Measurements from ENCODE around the gene SOCS6.
A peak's percentile ranks its signal among the peaks of the same experiment; 100 is the strongest.
"Not testable (repeated sequence)": the region's sequence is repeated elsewhere in the genome, so short reads cannot be mapped to it uniquely, and the experiment has no call there.

Gene SOCS6, protein sequence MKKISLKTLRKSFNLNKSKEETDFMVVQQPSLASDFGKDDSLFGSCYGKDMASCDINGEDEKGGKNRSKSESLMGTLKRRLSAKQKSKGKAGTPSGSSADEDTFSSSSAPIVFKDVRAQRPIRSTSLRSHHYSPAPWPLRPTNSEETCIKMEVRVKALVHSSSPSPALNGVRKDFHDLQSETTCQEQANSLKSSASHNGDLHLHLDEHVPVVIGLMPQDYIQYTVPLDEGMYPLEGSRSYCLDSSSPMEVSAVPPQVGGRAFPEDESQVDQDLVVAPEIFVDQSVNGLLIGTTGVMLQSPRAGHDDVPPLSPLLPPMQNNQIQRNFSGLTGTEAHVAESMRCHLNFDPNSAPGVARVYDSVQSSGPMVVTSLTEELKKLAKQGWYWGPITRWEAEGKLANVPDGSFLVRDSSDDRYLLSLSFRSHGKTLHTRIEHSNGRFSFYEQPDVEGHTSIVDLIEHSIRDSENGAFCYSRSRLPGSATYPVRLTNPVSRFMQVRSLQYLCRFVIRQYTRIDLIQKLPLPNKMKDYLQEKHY

DNA sequence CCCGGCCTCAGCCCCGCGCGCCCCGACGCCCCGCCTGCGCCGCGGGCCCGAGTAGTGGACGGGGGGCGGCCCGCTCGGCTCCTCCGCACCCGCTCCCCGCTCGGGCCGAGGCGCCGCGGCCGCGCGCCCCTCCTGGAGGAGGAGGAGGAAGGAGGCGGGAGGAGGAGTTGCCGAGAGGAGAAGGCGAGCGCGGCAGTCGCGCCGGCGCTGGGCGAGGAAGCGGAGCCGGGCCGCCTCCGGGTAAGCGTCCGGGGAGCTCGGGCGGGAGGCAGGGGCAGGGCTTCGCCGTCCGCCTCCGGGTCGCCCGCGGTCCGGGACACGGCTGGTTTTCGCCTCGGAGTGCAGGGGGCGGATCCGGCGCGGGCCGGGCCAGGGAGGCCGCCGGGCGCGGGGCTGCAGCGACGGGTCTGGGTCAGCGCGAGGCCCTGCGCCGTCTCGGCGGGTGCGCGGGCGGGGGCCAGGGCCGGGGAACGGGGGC, at the start of gene SOCS6:
Gene SOCS6 (plus strand): TSS at position 195 of the 478 bp plus-strand sequence. CDS start 35,624 bp downstream, outside the sequence.
- peak within 1 kb of the TSS; percentile 96 for H2AFZ ChIP-seq (ENCODE audit: low read length, unreplicated experiment)
- H3K4me3 ChIP-seq (ENCODE audit: low read depth, low read length), result peak within 1 kb of the TSS; percentile 94
- no peaks in the 10 kb centered on the region; the same call in 1 of the 2 replicates for H3K36me3 ChIP-seq (ENCODE audit: insufficient read depth, low read length)
- H3K27me3 ChIP-seq (ENCODE audit: insufficient read depth, low read length), result no peaks in the 10 kb centered on the region
- H3K79me2 ChIP-seq (ENCODE audit: control insufficient read depth, insufficient read depth, low read length, unreplicated experiment), result peaks cover 49% of the 10 kb centered on the region
- H3K27ac ChIP-seq (ENCODE audit: low read depth, low read length), result peak within 1 kb of the TSS; percentile 51; the same call in 1 of the 2 replicates
- peaks cover 37% of the 10 kb centered on the region for H3K4me1 ChIP-seq (ENCODE audit: control insufficient read depth, insufficient read depth, low read length, unreplicated experiment)

DNA sequence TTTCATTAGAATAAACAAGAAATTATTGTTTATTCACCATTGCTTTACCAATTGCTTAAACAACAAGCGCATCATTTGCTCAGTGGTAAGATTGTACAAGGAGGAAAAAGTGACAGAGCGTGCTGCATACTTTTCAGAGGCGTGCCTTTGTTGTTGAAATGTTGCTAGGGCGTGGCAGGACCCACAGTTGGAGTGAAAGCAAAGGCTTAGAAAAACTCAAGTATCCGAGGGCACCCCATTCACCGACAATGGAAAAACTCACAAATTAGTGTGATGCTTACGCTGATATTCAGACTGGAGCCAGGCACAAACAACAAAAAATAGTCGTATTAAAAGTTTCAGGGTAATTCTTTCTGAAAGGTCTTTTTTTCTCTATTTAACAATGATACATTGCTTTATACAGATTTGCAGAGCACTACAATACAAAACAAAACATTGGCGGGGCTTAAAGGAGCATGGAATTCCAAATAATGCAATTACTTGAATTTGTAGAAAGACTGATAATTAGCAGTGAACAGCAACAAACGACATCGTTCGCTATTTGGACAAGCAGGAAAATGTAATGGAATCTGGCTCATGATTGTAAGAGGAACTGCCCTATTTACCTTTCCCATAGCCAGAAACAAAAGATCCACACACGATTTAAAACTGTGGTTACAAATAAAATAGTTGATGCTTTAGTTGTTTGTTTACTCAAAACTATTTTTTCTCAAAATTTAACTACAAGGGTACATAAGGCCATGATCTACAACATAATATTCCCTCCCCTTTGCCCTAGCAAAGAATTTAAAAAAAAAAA, 45.5 kb upstream of the SOCS6 start:
- no peak overlapping the region for H3K27ac ChIP-seq (ENCODE audit: low read depth, low read length)
- H3K36me3 ChIP-seq (ENCODE audit: insufficient read depth, low read length), result no peaks in the 10 kb centered on the region
- H3K27me3 ChIP-seq (ENCODE audit: insufficient read depth, low read length), result no peaks in the 10 kb centered on the region
- peaks cover 23% of the 10 kb centered on the region for H3K4me1 ChIP-seq (ENCODE audit: control insufficient read depth, insufficient read depth, low read length, unreplicated experiment)
- H2AFZ ChIP-seq (ENCODE audit: low read length, unreplicated experiment), result no peak overlapping the region
- 0 out of 2 replicates have a peak overlapping the region, but pooled peaks have one; percentile 10 for H3K4me3 ChIP-seq (ENCODE audit: low read depth, low read length)
- H3K79me2 ChIP-seq (ENCODE audit: control insufficient read depth, insufficient read depth, low read length, unreplicated experiment), result no peaks in the 10 kb centered on the region

DNA sequence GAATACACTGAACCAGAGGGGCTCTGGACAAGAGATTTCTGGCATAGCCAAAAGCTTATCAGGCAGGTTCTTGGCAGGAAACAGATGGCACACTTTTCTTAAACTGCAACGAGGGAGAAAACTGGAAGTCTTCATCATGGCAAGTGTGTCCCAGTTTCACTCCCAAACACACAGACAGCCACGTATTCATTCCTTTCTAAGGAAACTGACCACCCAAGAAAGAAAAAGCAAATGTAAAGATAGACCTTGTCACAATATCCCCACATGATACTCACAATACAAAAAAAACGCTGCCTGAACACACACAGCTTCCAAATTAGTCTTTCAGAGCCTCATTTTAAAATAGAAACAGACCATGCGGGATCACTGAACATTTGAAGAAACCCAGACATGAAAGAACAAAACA, 42.8 kb upstream of the SOCS6 start:
- no peaks in the 10 kb centered on the region for H3K27me3 ChIP-seq (ENCODE audit: insufficient read depth, low read length)
- H3K4me1 ChIP-seq (ENCODE audit: control insufficient read depth, insufficient read depth, low read length, unreplicated experiment), result peaks cover 26% of the 10 kb centered on the region
- H3K27ac ChIP-seq (ENCODE audit: low read depth, low read length), result no peak overlapping the region
- no peaks in the 10 kb centered on the region for H3K36me3 ChIP-seq (ENCODE audit: insufficient read depth, low read length)
- H2AFZ ChIP-seq (ENCODE audit: low read length, unreplicated experiment), result peak overlapping the region; percentile 40
- H3K4me3 ChIP-seq (ENCODE audit: low read depth, low read length), result no peak overlapping the region
- no peaks in the 10 kb centered on the region for H3K79me2 ChIP-seq (ENCODE audit: control insufficient read depth, insufficient read depth, low read length, unreplicated experiment)

DNA sequence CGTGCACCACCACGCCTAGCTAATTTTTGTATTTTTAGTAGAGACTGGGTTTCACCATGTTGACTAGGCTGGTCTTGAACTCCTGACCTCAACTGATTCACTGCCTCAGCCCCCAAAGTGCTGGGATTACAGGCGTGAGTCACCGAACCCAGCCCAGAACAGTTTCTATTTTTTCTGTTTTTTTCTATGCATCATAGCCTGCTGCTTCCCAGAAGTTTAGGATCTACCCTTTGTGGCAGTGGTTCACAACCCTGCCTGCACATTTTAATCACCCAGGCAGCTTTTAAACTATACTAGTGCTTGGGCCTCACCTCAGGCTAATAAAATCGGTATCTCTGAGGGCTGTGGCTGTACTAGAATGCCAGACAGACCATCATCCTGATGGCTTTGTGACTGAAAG, 39.7 kb upstream of the SOCS6 start:
- Histone ChIP-seq H3K27ac (ENCODE audit: low read depth, low read length) (peak overlapping the region; percentile 19; the same call in 1 of the 2 replicates), H3K4me1 (ENCODE audit: control insufficient read depth, insufficient read depth, low read length, unreplicated experiment) (peaks cover 19% of the 10 kb centered on the region)

DNA sequence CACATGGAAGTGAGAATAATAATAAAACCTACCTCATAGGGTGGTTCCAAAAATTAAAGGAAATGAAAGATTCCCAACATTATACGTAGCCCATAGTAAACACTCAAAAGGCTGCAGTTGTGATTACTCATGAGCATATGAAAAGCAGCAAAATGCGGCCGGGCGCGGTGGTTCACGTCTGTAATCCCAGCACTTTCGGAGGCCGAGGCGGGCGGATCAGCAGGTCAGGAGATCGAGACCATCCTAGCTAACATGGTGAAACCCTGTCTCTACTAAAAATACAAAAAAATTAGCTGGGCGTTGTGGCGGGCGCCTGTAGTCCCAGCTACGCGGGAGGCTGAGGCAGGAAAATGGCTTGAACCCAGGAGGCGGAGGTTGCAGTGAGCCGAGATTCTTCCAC, 39.0 kb upstream of the SOCS6 start:
- H3K4me3 ChIP-seq (ENCODE audit: low read depth, low read length); H2AFZ ChIP-seq (ENCODE audit: low read length, unreplicated experiment); H3K27ac ChIP-seq (ENCODE audit: low read depth, low read length); H3K27me3 ChIP-seq (ENCODE audit: insufficient read depth, low read length); H3K79me2 ChIP-seq (ENCODE audit: control insufficient read depth, insufficient read depth, low read length, unreplicated experiment); H3K36me3 ChIP-seq (ENCODE audit: insufficient read depth, low read length): not testable (repeated sequence)
- H3K4me1 ChIP-seq (ENCODE audit: control insufficient read depth, insufficient read depth, low read length, unreplicated experiment), result peaks cover 15% of the 10 kb centered on the region

More for the DNA sequence above, 39.7 kb upstream of the SOCS6 start:
- no peaks in the 10 kb centered on the region for H3K79me2 ChIP-seq (ENCODE audit: control insufficient read depth, insufficient read depth, low read length, unreplicated experiment)
- no peaks in the 10 kb centered on the region for H3K27me3 ChIP-seq (ENCODE audit: insufficient read depth, low read length)
- no peak overlapping the region for H2AFZ ChIP-seq (ENCODE audit: low read length, unreplicated experiment)
- H3K4me3 ChIP-seq (ENCODE audit: low read depth, low read length), result no peak overlapping the region
- H3K36me3 ChIP-seq (ENCODE audit: insufficient read depth, low read length), result no peaks in the 10 kb centered on the region

DNA sequence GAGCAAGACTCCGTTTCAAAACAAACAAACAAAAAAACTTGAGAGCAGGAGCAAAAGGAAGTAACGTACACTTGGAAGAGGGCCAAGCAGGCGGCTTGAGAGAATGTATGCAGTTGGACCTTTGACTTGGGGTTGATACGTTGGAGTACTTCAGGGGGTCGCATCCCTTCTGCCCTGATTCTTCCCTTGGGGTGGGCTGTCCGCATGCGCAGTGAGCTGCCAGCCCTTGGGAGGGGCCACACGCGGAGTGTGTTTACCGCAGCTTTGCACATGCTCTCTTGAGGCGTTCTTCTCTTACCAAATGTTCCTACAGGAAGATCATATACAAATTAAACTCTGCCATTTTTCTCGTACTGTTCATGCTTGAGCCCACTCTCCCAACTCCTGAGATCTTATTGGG, 38.1 kb upstream of the SOCS6 start:
- Histone ChIP-seq H3K4me1 (ENCODE audit: control insufficient read depth, insufficient read depth, low read length, unreplicated experiment) (peaks cover 10% of the 10 kb centered on the region), H3K4me3 (ENCODE audit: low read depth, low read length) (no peak overlapping the region), H3K36me3 (ENCODE audit: insufficient read depth, low read length) (no peaks in the 10 kb centered on the region), H3K27ac (ENCODE audit: low read depth, low read length) (no peak overlapping the region), H3K79me2 (ENCODE audit: control insufficient read depth, insufficient read depth, low read length, unreplicated experiment) (no peaks in the 10 kb centered on the region), H3K27me3 (ENCODE audit: insufficient read depth, low read length) (no peaks in the 10 kb centered on the region), H2AFZ (ENCODE audit: low read length, unreplicated experiment) (no peak overlapping the region)

DNA sequence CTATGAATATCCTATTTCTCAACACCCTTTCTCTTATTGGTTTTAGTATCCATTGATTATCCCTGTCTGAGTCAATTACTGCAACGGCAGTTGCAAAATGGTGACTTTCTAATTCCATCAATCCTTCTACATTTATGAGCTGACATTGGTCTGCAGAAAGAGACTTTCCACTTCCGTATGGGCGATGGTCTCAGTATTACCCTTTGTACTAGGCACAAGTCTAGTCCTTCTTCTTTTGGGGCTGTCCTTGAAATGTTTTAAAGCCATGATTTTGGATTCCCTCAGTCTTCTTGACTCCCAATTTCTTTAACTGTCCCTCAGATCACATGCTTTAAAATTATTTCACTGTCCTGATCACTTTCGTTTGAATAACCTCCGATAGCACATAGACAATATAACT, 32.7 kb upstream of the SOCS6 start:
- Histone ChIP-seq H3K79me2 (ENCODE audit: control insufficient read depth, insufficient read depth, low read length, unreplicated experiment) (no peaks in the 10 kb centered on the region), H3K27ac (ENCODE audit: low read depth, low read length) (no peak overlapping the region), H3K27me3 (ENCODE audit: insufficient read depth, low read length) (no peaks in the 10 kb centered on the region), H3K36me3 (ENCODE audit: insufficient read depth, low read length) (no peaks in the 10 kb centered on the region), H3K4me3 (ENCODE audit: low read depth, low read length) (no peak overlapping the region), H3K4me1 (ENCODE audit: control insufficient read depth, insufficient read depth, low read length, unreplicated experiment) (no peaks in the 10 kb centered on the region), H2AFZ (ENCODE audit: low read length, unreplicated experiment) (no peak overlapping the region)

DNA sequence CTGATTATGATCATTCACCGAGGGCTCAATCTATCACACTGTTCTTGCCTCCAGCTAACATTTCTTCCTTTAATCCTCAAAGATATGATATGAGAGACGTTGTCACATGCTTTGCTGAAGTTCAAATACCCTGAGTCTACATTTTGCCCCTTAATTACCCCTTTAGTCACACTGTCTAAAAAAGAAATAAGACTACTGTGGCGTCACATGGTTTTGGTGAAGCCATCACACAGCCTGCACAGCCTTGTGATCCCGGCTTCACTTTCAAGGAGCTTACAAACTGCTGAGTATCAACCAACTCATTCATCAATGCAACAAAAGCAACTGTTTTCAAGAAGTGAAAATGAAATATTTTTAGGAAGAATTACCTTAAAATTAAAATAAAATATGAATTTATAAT, 31.9 kb upstream of the SOCS6 start:
- H3K27me3 ChIP-seq (ENCODE audit: insufficient read depth, low read length), result no peaks in the 10 kb centered on the region
- H3K4me1 ChIP-seq (ENCODE audit: control insufficient read depth, insufficient read depth, low read length, unreplicated experiment), result no peaks in the 10 kb centered on the region
- H3K4me3 ChIP-seq (ENCODE audit: low read depth, low read length), result no peak overlapping the region
- no peaks in the 10 kb centered on the region for H3K79me2 ChIP-seq (ENCODE audit: control insufficient read depth, insufficient read depth, low read length, unreplicated experiment)
- H3K27ac ChIP-seq (ENCODE audit: low read depth, low read length), result no peak overlapping the region
- H3K36me3 ChIP-seq (ENCODE audit: insufficient read depth, low read length), result no peaks in the 10 kb centered on the region
- no peak overlapping the region for H2AFZ ChIP-seq (ENCODE audit: low read length, unreplicated experiment)

DNA sequence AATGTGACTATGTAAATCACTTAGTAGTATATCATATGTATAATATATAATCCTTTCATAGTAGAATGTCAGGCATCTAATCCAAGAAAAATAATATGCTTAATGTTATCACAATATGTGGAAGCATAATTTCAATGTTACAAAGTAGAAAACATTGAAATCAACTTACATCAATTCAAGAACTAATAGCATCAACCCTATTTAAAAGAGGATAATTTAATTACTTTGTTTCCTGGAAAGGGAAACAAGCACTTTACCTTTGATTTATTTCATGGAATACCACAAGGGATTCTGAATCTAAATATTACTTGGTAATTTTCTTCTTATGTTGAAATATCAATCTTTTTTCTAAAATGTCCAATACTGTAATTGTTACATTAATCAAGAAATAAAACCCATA, 30.6 kb upstream of the SOCS6 start:
- Histone ChIP-seq H2AFZ (ENCODE audit: low read length, unreplicated experiment) (no peak overlapping the region), H3K27me3 (ENCODE audit: insufficient read depth, low read length) (no peaks in the 10 kb centered on the region), H3K4me1 (ENCODE audit: control insufficient read depth, insufficient read depth, low read length, unreplicated experiment) (no peaks in the 10 kb centered on the region)

DNA sequence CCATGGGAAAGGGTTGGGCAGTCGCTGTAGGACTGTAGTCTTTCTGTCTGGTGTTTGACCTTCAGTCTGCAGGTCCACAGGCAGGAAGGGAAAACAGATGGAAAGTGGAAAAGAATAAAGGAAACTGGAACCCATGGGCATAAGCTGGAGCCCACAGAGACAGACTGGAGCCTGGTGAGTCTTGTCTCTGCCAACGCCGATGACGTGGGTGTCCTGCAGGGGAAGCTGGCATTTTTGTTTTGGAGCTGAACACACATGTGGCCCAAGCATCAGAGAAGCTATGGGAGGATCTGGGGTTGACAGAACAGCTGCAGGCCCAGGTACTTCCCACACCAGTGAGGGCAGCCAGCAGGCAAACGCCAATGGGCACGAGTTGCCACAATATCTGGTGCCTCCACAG, 28.2 kb upstream of the SOCS6 start:
- Histone ChIP-seq H3K4me1 (ENCODE audit: control insufficient read depth, insufficient read depth, low read length, unreplicated experiment) (no peaks in the 10 kb centered on the region), H3K36me3 (ENCODE audit: insufficient read depth, low read length) (no peaks in the 10 kb centered on the region), H3K27me3 (ENCODE audit: insufficient read depth, low read length) (no peaks in the 10 kb centered on the region), H3K4me3 (ENCODE audit: low read depth, low read length) (no peak overlapping the region), H2AFZ (ENCODE audit: low read length, unreplicated experiment) (no peak overlapping the region), H3K27ac (ENCODE audit: low read depth, low read length) (no peak overlapping the region), H3K79me2 (ENCODE audit: control insufficient read depth, insufficient read depth, low read length, unreplicated experiment) (no peaks in the 10 kb centered on the region)

More for the DNA sequence above, 30.6 kb upstream of the SOCS6 start:
- Histone ChIP-seq H3K36me3 (ENCODE audit: insufficient read depth, low read length) (no peaks in the 10 kb centered on the region), H3K4me3 (ENCODE audit: low read depth, low read length) (no peak overlapping the region), H3K27ac (ENCODE audit: low read depth, low read length) (no peak overlapping the region), H3K79me2 (ENCODE audit: control insufficient read depth, insufficient read depth, low read length, unreplicated experiment) (no peaks in the 10 kb centered on the region)
